Activated naive CD4-positive, alpha-beta T cell treated with anti-CD3 and anti-CD28 coated beads for 36 hours (primary cell): Measurements from ENCODE around the gene KCNQ5. TPM values are rescaled to one million over a fixed set of nuclear protein-coding genes. Genes with fewer than 3 reads are reported as not detected.
"Not testable (repeated sequence)": the region's sequence is repeated elsewhere in the genome, so short reads cannot be mapped to it uniquely, and the experiment has no call there.

ENCODE experiments used
- CTCF ChIA-PET: fragments of 350-600 bp; sonication (Branson Sonifier 250); formaldehyde crosslinking; loops from one replicate; lab custom pipeline; 2021; ENCODE audit warnings: antibody characterized with exemption; lab: Charles Lee
- DNase-seq: peaks from one replicate; pipeline ENCODE4 v3.0.0-alpha.2; 2020
- H3K27ac Mint-ChIP-seq: one replicate; pipeline ENCODE4 v1.8.0; 2021; ENCODE audit warnings: mild to moderate bottlenecking, mixed read lengths
- H3K27me3 Mint-ChIP-seq: one replicate; pipeline ENCODE4 v1.8.0; 2021; ENCODE audit warnings: low read depth, mixed read lengths
- H3K36me3 Mint-ChIP-seq: one replicate; pipeline ENCODE4 v1.8.0; 2021; ENCODE audit warnings: low read depth, mixed read lengths
- H3K4me1 Mint-ChIP-seq: one replicate; pipeline ENCODE4 v1.8.0; 2021; ENCODE audit warnings: low read depth, mixed read lengths
- H3K4me3 Mint-ChIP-seq: one replicate; pipeline ENCODE4 v1.8.0; 2021; ENCODE audit warnings: mild to moderate bottlenecking, moderate library complexity, mixed read lengths
- H3K9me3 Mint-ChIP-seq: one replicate; pipeline ENCODE4 v1.8.0; 2021; ENCODE audit warnings: mixed read lengths
- intact Hi-C: fragments of 100-400 bp; cut with micrococcal nuclease; formaldehyde crosslinking; loops from one replicate; pipeline ENCODE4 v1.15.1; 2023
- microRNA-seq: library from miRNA; unstranded; fragments of <30 nt; microRNA quantifications from one replicate; pipeline ENCODE4 v1.2.0, GENCODE V29; 2022; ENCODE audit warnings: borderline microRNAs expressed, borderline replicate concordance
- total RNA-seq, 2 experiments: library from RNA; stranded (reverse); gene quantifications; one replicate each; pipeline ENCODE4 v1.2.3, GENCODE V29; 2021

Gene KCNQ5
- total RNA-seq, 2 experiments from 2014 or later = 11.8 to 12.0 TPM

DNA sequence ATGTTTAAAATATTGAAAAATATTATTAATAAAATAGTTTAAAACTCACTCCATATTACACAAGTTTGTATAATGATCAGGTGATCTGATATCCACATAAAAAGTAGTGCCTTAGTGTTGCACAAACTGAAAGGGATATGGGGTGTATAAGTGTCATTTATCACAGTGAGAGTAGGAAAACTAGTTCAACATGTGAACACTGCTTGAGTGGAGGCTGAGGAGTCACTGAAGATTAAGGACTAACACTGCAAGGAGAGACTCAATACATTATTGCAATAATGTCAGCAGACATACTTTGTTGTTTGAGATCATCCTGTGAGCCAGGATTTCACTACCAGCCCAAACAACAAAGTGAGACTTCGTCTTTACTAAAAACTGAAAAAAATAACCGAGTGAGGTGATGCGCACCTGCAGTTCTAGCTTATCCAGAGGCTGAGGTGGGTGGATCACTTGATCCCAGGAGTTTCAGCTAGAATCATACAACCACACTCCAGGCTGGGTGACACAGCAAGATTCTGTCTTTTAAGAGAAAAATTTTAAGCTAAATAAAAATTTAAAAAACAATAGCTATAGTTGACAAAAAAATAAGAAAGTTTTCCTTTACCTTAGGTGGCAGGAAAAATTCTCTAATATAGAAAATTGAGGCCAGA is 605.9 kb downstream of the KCNQ5 start:
- Mint-ChIP-seq H3K36me3 (no peaks in the 10 kb centered on the region), H3K4me3 (no peak overlapping the region), H3K9me3 (no peaks in the 10 kb centered on the region), H3K4me1 (no peaks in the 10 kb centered on the region), H3K27me3 (no peaks in the 10 kb centered on the region), H3K27ac (no peak overlapping the region)
- intact Hi-C loops = no loop called here
- DNase-seq = no peak
- CTCF ChIA-PET = no interaction called here

- H3K4me1 Mint-ChIP-seq = no peaks in the 10 kb centered on the region
- no peak overlapping the region for H3K27ac Mint-ChIP-seq
- DNase-seq = no peak
- H3K27me3 Mint-ChIP-seq = no peaks in the 10 kb centered on the region
- H3K36me3 Mint-ChIP-seq = no peaks in the 10 kb centered on the region
- CTCF ChIA-PET = no interaction called here
- no peak overlapping the region for H3K4me3 Mint-ChIP-seq
- intact Hi-C loops = no loop called here
- H3K9me3 Mint-ChIP-seq = no peaks in the 10 kb centered on the region
These were observed 610.1 kb downstream of the KCNQ5 start for GRCh38 chr6:73231986-73232391.

- H3K27me3 Mint-ChIP-seq = no peaks in the 10 kb centered on the region
- H3K36me3 Mint-ChIP-seq = no peaks in the 10 kb centered on the region
- no peak overlapping the region for H3K4me3 Mint-ChIP-seq
- no peak for DNase-seq
- no peak overlapping the region for H3K27ac Mint-ChIP-seq
- no peaks in the 10 kb centered on the region for H3K4me1 Mint-ChIP-seq
- no peaks in the 10 kb centered on the region for H3K9me3 Mint-ChIP-seq
- CTCF ChIA-PET = no interaction called here
- intact Hi-C loops = no loop called here
These were observed 611.2 kb downstream of the KCNQ5 start for GRCh38 chr6:73233048-73233447.

GRCh38 chr6:73233971-73234370 is 612.1 kb downstream of the KCNQ5 start:
- DNase-seq, H3K4me3 Mint-ChIP-seq, H3K9me3 Mint-ChIP-seq, H3K27ac Mint-ChIP-seq, H3K27me3 Mint-ChIP-seq, CTCF ChIA-PET, intact Hi-C loops, H3K36me3 Mint-ChIP-seq, H3K4me1 Mint-ChIP-seq: not testable (repeated sequence)

DNA sequence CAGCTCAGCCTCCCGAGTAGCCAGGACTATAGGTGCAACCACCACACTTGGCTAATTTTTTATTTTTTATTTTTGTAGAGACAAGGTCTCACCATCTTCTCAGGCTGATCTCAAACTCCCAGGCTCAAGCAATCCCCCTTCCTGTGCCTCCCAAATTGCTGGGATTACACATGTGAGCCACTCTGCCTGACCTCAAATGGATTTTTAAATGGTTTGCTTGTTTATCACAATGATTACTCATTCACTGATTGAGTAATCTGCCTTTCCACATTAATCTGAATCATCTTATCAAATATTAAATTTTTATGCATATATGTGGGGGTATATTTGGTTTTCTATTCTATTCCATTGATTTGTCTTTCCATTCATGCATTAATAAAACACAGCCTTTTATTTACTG is 612.9 kb downstream of the KCNQ5 start:
- intact Hi-C loops = no loop called here
- Mint-ChIP-seq H3K27me3 (no peaks in the 10 kb centered on the region), H3K9me3 (no peaks in the 10 kb centered on the region), H3K4me1 (no peaks in the 10 kb centered on the region), H3K36me3 (no peaks in the 10 kb centered on the region), H3K4me3 (no peak overlapping the region), H3K27ac (no peak overlapping the region)
- no peak for DNase-seq
- CTCF ChIA-PET = no interaction called here

- H3K9me3 Mint-ChIP-seq = no peaks in the 10 kb centered on the region
- no peak overlapping the region for H3K27ac Mint-ChIP-seq
- no peaks in the 10 kb centered on the region for H3K27me3 Mint-ChIP-seq
- intact Hi-C loops = no loop called here
- no peaks in the 10 kb centered on the region for H3K36me3 Mint-ChIP-seq
- CTCF ChIA-PET = interaction anchor here (0.6 to 0.8 kb wide), 2 partner anchors 153 to 710 kb away, joined by 4 read pairs; no protein-coding TSS in a partner anchor
- no peaks in the 10 kb centered on the region for H3K4me1 Mint-ChIP-seq
- no peak for DNase-seq
- H3K4me3 Mint-ChIP-seq = no peak overlapping the region
These were observed 614.4 kb downstream of the KCNQ5 start for GRCh38 chr6:73236144-73236750.

GRCh38 chr6:73240730-73241129 is 618.9 kb downstream of the KCNQ5 start:
- no peaks in the 10 kb centered on the region for H3K9me3 Mint-ChIP-seq
- no peak overlapping the region for H3K27ac Mint-ChIP-seq
- DNase-seq = no peak
- no peaks in the 10 kb centered on the region for H3K27me3 Mint-ChIP-seq
- no peak overlapping the region for H3K4me3 Mint-ChIP-seq
- no peaks in the 10 kb centered on the region for H3K36me3 Mint-ChIP-seq
- CTCF ChIA-PET = interaction anchor here (0.6 kb wide), 1 partner anchor 313 kb away, joined by 6 read pairs; no protein-coding TSS in a partner anchor
- intact Hi-C loops = no loop called here
- no peaks in the 10 kb centered on the region for H3K4me1 Mint-ChIP-seq

GRCh38 chr6:73242001-73242400 is 620.1 kb downstream of the KCNQ5 start:
- intact Hi-C loops = no loop called here
- no peaks in the 10 kb centered on the region for H3K9me3 Mint-ChIP-seq
- DNase-seq = no peak
- CTCF ChIA-PET = no interaction called here
- no peaks in the 10 kb centered on the region for H3K27me3 Mint-ChIP-seq
- no peak overlapping the region for H3K4me3 Mint-ChIP-seq
- H3K36me3 Mint-ChIP-seq = no peaks in the 10 kb centered on the region
- no peak overlapping the region for H3K27ac Mint-ChIP-seq
- H3K4me1 Mint-ChIP-seq = no peaks in the 10 kb centered on the region

Small RNAs within 50 kb of the gene (microRNA-seq; reads per million reads assigned to microRNA genes)
- gene MIR4282 = not detected
